Adipose tissue (tissue), 3 donors: ENCODE data around the gene WNT11. TPM values are rescaled to one million over a fixed set of nuclear protein-coding genes. Genes with fewer than 3 reads are reported as not detected.
A peak's percentile ranks its signal among the peaks of the same experiment; 100 is the strongest.

Source experiments
- H3K27ac ChIP-seq: one replicate; pipeline ENCODE4 v1.5.1; 2013; ENCODE audit warnings: low read depth, low read length
- WGBS, 3 donors: extraction: QIAGEN DNeasy Blood & Tissue Kit; methylation state at CpG; one replicate each; pipeline ENCODE4 v1.1.7; 2013; 5-methylcytosine and 5-hydroxymethylcytosine counted together
- polyA plus RNA-seq, 3 donors: library from polyadenylated mRNA; stranded (reverse); fragments of 200-250 nt; gene quantifications; one replicate each; pipeline ENCODE4 v1.2.3, GENCODE V29; 2013
- donor health status: healthy with polysubstance abuse.
- donor health status: Bipolar disorder and iron deficiency.
- donor health status: healthy.

The WNT11 gene
- polyA plus RNA-seq, 3 donors = 8.3 to 32.8 (median 16.5) TPM

DNA sequence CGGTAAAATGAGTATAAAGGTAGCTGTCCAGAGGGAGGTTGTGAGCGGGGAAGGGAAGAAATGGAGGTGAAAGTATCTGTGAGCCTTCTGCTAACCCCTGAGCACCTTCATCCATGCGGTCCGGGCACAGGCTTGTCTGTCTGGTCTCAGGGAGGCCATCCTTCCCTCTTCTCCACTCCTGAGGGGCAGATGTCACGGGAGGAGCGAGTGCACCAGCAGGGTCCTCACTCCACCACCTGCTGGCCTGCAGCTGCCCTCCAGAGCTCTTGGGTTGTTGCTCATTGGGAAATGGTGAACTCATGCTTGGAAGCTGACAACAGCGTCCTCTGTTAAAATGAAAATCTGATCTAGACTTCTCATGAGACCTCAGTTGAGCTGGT lies 33.8 kb upstream of the WNT11 start:
- no peak overlapping the region for H3K27ac ChIP-seq
- WGBS, 3 donors = 87 to 94% (median 89%) methylated on average over 7 of the region's 7 CpGs

DNA sequence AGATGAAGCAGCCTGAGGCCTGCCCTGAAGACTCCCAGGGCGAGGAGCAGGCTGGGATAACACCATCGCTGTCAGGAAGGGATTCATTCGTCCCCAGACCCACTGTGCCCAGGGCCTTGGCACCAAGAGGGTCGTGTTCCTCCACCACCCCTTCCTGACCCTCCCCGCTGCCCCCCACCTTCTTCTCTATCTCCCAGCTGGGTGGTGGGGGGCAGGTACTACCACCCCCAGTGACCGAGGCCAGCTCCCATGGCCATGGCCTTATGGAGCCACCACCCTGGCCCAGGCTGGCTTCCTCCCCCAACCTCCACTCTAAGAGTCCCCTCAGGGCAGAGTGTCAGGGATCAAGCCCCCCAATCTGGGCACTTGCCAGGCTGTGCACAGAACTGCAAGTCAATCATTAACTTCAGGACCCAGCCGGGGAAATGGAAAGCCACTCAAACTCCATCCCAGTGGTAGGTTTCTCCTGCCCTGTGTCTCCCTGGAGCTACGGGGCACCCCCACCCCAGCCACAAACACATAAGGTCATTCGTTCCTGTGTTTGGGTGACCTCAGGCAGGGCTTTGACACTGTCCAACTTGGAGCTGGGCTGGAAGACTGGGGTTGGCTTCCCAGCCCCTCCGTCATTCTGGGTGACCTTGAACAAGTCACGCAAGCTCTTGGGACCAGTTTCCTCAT lies 33.3 kb upstream of the WNT11 start:
- 80 to 96% (median 94%) methylated on average over 11 of the region's 11 CpGs for WGBS, 3 donors

DNA sequence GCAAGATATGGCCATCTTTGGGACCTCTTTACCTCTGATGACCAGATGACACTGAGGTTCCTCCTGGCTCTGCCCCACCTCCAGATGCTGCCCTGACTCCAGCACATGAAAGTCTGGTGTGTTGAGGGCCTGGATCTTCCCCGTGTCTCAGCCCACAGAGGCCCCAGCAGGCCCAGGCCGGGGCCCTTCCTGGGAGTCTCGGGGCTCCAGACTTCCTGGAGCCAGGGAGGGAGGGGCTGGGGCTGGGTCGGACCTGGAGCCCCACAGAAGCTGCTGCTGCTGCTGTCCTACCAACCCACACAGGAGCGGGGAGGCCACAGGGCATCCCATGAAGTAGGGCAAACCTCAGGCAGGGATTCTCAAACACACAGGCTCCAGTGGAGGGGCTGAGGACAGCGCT lies 32.2 kb upstream of the WNT11 start:
- WGBS, 3 donors = 65 to 90% (median 75%) methylated on average over 5 to 6 of the region's 6 CpGs
- no peak overlapping the region for H3K27ac ChIP-seq

More for the DNA sequence above, 33.3 kb upstream of the WNT11 start:
- H3K27ac ChIP-seq = no peak overlapping the region

GRCh38 chr11:76237914-76238313 lies 31.6 kb upstream of the WNT11 start:
- H3K27ac ChIP-seq = no peak overlapping the region

GRCh38 chr11:76237000-76237649 lies 30.8 kb upstream of the WNT11 start:
- no peak overlapping the region for H3K27ac ChIP-seq
- 89 to 92% (median 90%) methylated on average over 8 of the region's 8 CpGs for WGBS, 3 donors

GRCh38 chr11:76236092-76236999 lies 30.0 kb upstream of the WNT11 start:
- WGBS, 3 donors = 4 to 5% (median 5%) methylated on average over 44 of the region's 44 CpGs
- no peak overlapping the region for H3K27ac ChIP-seq

DNA sequence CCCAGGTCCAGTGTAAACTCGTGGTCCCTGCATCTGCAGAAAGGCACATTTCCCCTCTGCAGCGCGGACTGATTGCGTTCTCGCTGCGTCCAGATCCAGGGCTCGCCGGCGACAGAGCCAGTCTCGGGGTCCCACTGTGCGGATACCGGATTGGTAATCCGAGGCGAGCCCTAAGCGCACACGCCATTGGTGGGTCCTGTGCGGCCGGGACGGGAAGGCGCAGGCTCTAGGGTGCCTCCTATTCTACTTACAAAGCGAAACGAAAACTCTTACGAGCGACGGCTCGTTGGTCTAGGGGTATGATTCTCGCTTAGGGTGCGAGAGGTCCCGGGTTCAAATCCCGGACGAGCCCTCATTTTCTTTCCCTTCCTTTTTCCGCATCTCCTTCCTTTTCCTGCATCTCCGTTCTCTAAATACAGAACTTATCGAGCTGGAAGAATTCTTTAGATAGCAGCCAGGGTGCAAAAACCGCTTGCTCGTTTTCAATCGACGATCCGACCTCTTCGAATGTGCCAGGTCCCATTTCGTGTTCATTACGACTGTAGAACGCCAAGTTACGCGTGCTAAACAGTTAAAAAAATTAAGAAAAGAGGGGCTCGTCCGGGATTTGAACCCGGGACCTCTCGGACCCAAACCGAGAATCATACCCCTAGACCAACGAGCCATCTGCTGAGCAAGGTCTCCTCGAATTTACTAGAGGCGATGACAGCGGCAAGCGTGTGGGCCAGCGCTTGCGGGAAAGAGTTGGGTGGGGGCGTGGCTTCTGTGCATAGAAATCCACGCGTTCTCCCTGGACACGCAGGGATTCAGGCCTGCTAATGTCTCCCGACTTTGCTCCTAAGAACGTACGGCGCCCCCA lies 29.2 kb upstream of the WNT11 start:
- 0% methylated on average over 65 of the region's 65 CpGs for WGBS, 3 donors
- no peak overlapping the region for H3K27ac ChIP-seq

DNA sequence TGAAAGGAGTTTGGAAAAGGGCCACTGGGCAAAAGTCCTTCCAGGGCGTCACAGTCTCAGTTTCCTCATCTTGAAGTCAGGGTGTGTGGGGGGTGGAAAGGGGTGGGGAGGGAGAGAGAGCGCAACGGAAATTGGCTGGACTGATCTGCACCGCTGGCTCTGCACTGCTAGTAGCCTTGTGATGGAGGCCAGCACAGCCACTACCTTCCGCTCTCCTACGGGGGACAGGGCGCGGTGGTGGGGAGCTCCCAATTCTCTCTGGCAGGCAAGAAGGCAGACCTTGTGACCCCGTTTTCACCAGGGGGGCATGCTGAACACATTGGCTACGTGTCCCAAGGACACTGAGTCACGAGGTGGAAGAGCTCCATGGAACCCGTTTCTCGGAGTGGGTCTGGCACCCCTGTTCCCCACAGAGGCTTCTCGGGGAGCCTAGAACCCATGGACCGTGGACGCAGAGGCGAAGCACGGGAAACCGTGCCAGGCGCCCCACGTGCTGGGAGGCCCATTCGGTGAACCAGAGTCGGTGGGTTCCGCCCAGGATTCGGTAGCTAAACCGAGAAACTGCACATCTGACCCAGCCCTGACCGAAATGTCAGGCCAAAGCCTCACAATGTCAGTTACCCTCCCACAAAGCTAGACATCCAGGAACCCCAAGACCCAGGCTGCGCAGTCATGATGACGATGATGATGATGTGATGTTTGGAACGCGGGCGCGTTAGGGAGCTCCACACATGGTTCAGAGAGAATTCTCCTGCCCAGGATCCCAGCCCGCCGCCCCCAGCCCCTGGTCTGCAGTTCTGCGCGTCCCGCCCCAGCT lies 28.3 kb upstream of the WNT11 start:
- 5 to 17% (median 6%) methylated on average over 38 of the region's 38 CpGs for WGBS, 3 donors

DNA sequence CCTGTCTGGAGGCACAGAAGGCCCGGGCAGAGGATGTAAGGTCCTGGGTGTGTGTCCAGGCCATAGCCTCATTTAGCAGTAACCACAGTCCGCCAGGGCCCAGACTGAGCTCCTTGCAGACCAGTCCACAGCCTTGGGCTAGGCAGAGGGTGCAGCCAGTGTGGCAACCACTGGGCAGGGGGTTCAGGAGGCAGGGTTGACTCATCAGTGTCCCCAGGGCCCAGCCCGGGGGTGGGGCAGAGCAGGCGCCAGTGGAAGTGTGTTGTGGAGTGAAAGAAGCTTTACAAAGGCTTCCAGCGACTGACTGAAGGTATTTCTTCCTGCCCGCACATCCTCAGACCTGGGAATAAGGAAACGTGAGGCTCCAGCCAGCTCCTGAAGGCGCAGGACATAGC lies 27.7 kb upstream of the WNT11 start:
- no peak overlapping the region for H3K27ac ChIP-seq

More for the DNA sequence above, 28.3 kb upstream of the WNT11 start:
- H3K27ac ChIP-seq = peak overlapping the region; percentile 76

GRCh38 chr11:76233196-76233921 lies 27.1 kb upstream of the WNT11 start:
- WGBS, 3 donors = 94 to 95% (median 95%) methylated on average over 9 of the region's 9 CpGs
- no peak overlapping the region for H3K27ac ChIP-seq

More for the DNA sequence above, 27.7 kb upstream of the WNT11 start:
- 45 to 82% (median 60%) methylated on average over 8 of the region's 8 CpGs for WGBS, 3 donors

- 72 to 75% (median 74%) methylated on average over 10 of the region's 10 CpGs for WGBS, 3 donors
- H3K27ac ChIP-seq = no peak overlapping the region
Observed at GRCh38 chr11:76232026-76232665, 25.8 kb upstream of the WNT11 start.

GRCh38 chr11:76231121-76231738 lies 24.9 kb upstream of the WNT11 start:
- H3K27ac ChIP-seq = no peak overlapping the region
- WGBS, 3 donors = 65 to 93% (median 92%) methylated on average over 6 of the region's 6 CpGs

DNA sequence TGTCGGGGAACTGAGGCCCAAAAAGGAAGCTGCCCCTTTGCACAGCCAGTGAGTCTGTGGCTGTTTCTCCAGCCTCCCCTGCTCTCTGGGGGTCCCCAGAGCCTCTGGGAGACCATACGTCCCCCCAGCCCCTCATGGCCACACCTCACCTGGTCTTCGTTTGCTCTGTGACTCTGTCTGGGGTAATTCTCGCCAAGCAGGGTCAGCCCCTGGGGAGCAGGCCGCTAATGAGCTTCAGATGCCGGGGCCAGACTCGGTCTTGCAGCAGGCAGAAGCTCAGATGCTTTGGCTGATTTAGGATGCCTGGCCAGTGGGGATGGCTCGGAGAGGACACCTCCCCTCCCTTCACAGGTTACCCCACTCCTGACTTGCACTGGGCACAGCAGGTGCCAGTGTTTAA lies 24.1 kb upstream of the WNT11 start:
- WGBS, 3 donors = 59 to 69% (median 65%) methylated on average over 8 of the region's 8 CpGs
- H3K27ac ChIP-seq = no peak overlapping the region

DNA sequence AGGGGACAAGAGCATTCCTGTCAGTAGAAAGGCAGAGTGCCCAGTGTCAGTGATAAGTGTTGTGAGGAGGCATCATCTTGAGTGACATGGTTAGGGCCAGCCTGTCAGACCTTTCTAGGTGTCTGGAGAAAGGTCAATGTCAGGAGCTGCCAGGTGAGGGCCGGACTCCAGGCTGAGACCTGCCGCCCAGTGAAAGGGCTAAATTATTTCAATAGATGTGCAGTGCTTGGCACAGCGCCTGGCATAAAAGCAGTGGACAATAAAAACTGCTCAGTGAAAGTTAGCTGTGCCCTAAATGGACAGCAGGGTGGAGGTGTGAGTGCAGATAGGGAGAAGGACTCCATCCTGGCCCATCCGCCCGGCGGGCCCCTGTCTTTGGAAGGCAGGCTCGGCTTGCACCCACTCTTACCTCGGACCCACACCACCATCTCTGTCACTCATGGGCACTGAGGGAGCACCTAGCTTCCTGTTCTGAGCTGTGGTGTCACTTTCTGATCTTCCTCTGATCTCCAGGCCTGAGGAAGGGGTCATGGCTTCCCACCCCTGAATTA lies 23.5 kb upstream of the WNT11 start:
- no peak overlapping the region for H3K27ac ChIP-seq
- WGBS, 3 donors = 93 to 95% (median 93%) methylated on average over 8 of the region's 8 CpGs

DNA sequence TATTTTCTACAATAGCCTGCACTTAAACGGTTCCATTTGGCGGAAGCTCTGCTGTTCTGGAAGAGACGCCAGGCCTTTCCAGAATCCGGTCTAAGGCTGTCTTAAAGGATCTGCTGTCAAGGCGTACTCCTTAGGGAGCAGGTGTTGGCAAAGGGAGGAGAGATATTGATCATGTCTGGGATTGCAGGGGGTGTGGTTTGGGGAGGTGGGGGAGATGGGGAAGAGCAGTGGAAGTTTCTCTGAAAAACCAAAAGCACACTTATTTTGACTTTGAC lies 22.5 kb upstream of the WNT11 start:
- H3K27ac ChIP-seq = no peak overlapping the region
- WGBS, 3 donors = 77 to 87% (median 83%) methylated on average over 5 of the region's 5 CpGs
